Activated CD8-positive, alpha-beta memory T cell treated with anti-CD3 and anti-CD28 coated beads for 36 hours (primary cell): ENCODE measurements around the gene AFP. TPM values are rescaled to one million over a fixed set of nuclear protein-coding genes. Genes with fewer than 3 reads are reported as not detected.

Experiments used
- CTCF ChIA-PET: fragments of 350-600 bp; sonication (Branson Sonifier 250); formaldehyde crosslinking; loops from one replicate; lab custom pipeline; 2021; ENCODE audit warnings: antibody characterized with exemption; lab: Charles Lee
- POLR2A ChIA-PET: fragments of 350-600 bp; sonication (Branson Sonifier 250); formaldehyde crosslinking; loops from one replicate; lab custom pipeline; 2021; ENCODE audit warnings: antibody characterized with exemption; lab: Charles Lee
- total RNA-seq, 2 experiments: library from RNA; stranded (reverse); gene quantifications; one replicate each; pipeline ENCODE4 v1.2.3, GENCODE V29; 2021

Gene AFP
- total RNA-seq, 2 experiments from 2014 or later: not detected

DNA sequence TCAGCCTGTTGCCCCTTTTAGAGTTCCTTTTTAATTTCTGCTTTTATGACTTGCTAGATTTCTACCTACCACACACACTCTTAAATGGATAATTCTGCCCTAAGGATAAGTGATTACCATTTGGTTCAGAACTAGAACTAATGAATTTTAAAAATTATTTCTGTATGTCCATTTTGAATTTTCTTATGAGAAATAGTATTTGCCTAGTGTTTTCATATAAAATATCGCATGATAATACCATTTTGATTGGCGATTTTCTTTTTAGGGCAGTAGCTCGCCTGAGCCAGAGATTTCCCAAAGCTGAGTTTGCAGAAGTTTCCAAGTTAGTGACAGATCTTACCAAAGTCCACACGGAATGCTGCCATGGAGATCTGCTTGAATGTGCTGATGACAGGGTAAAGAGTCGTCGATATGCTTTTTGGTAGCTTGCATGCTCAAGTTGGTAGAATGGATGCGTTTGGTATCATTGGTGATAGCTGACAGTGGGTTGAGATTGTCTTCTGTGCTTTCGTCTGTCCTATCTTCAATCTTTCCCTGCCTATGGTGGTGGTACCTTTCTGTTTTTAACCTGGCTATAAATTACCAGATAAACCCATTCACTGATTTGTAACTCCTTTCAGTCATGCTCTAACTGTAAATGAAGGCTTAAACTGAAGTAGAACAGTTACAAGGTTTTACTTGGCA lies 24.1 kb upstream of the AFP start:
- CTCF ChIA-PET: no interaction called here
- POLR2A ChIA-PET: no interaction called here

DNA sequence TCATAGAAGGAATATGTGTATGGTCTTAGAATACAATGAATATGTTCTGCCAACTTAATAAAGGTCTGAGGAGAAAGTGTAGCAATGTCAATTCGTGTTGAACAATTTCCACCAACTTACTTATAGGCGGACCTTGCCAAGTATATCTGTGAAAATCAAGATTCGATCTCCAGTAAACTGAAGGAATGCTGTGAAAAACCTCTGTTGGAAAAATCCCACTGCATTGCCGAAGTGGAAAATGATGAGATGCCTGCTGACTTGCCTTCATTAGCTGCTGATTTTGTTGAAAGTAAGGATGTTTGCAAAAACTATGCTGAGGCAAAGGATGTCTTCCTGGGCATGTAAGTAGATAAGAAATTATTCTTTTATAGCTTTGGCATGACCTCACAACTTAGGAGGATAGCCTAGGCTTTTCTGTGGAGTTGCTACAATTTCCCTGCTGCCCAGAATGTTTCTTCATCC lies 22.7 kb upstream of the AFP start:
- ChIA-PET CTCF (no interaction called here), POLR2A (no interaction called here)

DNA sequence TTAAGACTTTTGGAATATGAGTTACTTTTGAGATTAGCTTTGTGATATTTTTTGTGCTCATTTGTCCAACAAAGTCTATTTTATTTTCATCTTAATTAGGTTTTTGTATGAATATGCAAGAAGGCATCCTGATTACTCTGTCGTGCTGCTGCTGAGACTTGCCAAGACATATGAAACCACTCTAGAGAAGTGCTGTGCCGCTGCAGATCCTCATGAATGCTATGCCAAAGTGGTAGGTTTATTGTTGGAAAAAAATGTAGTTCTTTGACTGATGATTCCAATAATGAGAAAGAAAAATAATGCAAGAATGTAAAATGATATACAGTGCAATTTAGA lies 21.1 kb upstream of the AFP start:
- ChIA-PET CTCF (no interaction called here), POLR2A (no interaction called here)

GRCh38 chr4:73415807-73416238 lies 20.2 kb upstream of the AFP start:
- ChIA-PET CTCF (no interaction called here), POLR2A (no interaction called here)

GRCh38 chr4:73416423-73417087 lies 19.5 kb upstream of the AFP start:
- POLR2A ChIA-PET: no interaction called here
- CTCF ChIA-PET: no interaction called here

GRCh38 chr4:73417342-73417741 lies 18.7 kb upstream of the AFP start:
- ChIA-PET POLR2A (no interaction called here), CTCF (no interaction called here)

DNA sequence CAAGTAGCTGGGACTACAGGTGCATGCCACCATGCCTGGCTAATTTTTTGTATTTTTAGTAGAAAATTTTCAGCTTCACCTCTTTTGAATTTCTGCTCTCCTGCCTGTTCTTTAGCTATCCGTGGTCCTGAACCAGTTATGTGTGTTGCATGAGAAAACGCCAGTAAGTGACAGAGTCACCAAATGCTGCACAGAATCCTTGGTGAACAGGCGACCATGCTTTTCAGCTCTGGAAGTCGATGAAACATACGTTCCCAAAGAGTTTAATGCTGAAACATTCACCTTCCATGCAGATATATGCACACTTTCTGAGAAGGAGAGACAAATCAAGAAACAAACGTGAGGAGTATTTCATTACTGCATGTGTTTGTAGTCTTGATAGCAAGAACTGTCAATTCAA lies 18.0 kb upstream of the AFP start:
- ChIA-PET CTCF (no interaction called here), POLR2A (no interaction called here)

DNA sequence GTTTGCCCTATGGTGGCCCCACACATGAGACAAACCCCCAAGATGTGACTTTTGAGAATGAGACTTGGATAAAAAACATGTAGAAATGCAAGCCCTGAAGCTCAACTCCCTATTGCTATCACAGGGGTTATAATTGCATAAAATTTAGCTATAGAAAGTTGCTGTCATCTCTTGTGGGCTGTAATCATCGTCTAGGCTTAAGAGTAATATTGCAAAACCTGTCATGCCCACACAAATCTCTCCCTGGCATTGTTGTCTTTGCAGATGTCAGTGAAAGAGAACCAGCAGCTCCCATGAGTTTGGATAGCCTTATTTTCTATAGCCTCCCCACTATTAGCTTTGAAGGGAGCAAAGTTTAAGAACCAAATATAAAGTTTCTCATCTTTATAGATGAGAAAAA lies 17.3 kb upstream of the AFP start:
- POLR2A ChIA-PET: no interaction called here
- CTCF ChIA-PET: no interaction called here

GRCh38 chr4:73419106-73420038 lies 16.6 kb upstream of the AFP start:
- ChIA-PET POLR2A (no interaction called here), CTCF (no interaction called here)

GRCh38 chr4:73420615-73421014 lies 15.4 kb upstream of the AFP start:
- CTCF ChIA-PET: no interaction called here
- POLR2A ChIA-PET: no interaction called here

DNA sequence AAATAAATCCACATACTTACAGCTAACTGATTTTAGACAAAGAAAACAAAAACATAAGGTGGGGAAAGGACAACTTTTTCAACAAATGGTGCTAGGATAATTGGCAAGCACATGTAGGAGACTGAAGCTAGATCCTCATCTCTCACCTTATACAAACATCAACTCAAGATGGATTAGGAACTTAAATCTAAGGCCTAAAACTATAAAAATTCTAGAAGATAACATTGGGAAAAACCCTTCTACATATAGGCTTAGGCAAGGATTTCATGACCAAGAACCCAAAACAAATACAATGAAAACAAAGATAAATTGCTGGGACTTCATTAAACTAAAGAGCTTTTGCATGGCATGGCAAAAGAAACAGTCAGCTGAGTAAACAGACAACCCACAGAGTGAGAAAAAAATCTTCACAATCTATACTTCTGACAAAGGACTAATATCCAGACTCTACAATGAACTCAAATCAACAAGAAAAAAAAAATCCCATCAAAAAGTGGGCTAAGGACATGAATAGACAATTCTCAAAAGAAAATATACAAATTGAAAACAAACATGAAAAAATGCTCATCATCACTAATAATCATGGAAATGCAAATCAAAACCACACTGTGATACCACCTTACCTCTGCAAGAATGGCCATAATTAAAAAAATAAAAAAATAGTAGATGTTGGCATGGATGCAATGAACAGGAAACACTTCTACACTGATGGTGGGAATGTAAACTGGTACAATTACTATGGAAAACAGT lies 14.1 kb upstream of the AFP start:
- ChIA-PET CTCF (no interaction called here), POLR2A (no interaction called here)

DNA sequence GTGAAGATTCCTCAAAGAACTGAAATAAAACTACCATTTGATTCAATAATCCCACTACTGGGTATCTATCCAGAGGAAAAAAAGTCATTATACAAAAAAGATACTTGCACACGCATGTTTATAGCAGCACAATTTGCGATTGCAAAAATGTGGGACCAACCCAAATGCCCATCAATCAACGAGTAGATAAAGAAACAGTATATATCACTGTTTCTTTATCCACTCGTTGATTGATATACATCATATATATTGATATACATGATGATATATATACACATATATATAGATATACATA lies 13.6 kb upstream of the AFP start:
- ChIA-PET CTCF (no interaction called here), POLR2A (no interaction called here)

- CTCF ChIA-PET: no interaction called here
- POLR2A ChIA-PET: no interaction called here
Measured at GRCh38 chr4:73423184-73423583, 12.8 kb upstream of the AFP start.

DNA sequence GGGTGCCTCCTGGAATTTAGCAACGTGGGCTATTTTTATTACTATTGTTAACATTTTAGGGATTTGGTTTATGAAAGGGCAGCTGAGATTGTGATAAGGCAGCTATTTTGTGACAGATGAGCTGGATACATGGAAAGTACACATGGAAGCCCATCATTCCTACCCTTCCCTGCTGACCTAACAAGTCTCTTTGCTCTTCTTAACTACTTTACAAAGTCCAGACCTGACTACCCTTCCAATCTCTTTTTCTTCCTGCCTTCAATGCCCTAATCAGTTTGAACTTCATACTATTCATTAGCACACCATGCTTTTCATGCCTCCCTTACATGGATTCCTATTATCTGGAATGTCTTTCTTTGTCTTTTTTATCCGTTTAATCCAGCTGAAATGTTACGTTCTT lies 9.4 kb upstream of the AFP start:
- CTCF ChIA-PET: no interaction called here
- POLR2A ChIA-PET: no interaction called here

GRCh38 chr4:73429118-73429517 lies 6.9 kb upstream of the AFP start:
- POLR2A ChIA-PET: no interaction called here
- CTCF ChIA-PET: interaction anchor here (0.6 kb wide), 1 partner anchor 124 kb away, joined by 3 read pairs; no protein-coding TSS in a partner anchor

GRCh38 chr4:73429826-73430587 lies 6.0 kb upstream of the AFP start:
- ChIA-PET POLR2A (no interaction called here), CTCF (no interaction called here)

GRCh38 chr4:73431813-73432168 lies 4.2 kb upstream of the AFP start:
- ChIA-PET POLR2A (no interaction called here), CTCF (no interaction called here)

DNA sequence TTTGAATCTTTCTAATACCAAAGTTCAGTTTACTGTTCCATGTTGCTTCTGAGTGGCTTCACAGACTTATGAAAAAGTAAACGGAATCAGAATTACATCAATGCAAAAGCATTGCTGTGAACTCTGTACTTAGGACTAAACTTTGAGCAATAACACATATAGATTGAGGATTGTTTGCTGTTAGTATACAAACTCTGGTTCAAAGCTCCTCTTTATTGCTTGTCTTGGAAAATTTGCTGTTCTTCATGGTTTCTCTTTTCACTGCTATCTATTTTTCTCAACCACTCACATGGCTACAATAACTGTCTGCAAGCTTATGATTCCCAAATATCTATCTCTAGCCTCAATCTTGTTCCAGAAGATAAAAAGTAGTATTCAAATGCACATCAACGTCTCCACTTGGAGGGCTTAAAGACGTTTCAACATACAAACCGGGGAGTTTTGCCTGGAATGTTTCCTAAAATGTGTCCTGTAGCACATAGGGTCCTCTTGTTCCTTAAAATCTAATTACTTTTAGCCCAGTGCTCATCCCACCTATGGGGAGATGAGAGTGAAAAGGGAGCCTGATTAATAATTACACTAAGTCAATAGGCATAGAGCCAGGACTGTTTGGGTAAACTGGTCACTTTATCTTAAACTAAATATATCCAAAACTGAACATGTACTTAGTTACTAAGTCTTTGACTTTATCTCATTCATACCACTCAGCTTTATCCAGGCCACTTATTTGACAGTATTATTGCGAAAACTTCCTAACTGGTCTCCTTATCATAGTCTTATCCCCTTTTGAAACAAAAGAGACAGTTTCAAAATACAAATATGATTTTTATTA lies 3.6 kb upstream of the AFP start:
- ChIA-PET CTCF (no interaction called here), POLR2A (no interaction called here)

DNA sequence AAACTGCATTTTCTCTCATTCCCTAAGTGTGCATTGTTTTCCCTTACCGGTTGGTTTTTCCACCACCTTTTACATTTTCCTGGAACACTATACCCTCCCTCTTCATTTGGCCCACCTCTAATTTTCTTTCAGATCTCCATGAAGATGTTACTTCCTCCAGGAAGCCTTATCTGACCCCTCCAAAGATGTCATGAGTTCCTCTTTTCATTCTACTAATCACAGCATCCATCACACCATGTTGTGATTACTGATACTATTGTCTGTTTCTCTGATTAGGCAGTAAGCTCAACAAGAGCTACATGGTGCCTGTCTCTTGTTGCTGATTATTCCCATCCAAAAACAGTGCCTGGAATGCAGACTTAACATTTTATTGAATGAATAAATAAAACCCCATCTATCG lies 2.9 kb upstream of the AFP start:
- ChIA-PET POLR2A (no interaction called here), CTCF (no interaction called here)
